ENCODE results near the gene COL6A1.

Gene COL6A1

GRCh38 chr21:46048926-46049889 is 67.6 kb downstream of the COL6A1 start:
- no peak for DNase-seq (ENCODE audit: low read depth)
- H3K4me3 ChIP-seq (ENCODE audit: low read depth, low read length) = no peak overlapping the region
- TF ChIP-seq CTCF (IDR thresholded peaks at IDR 0.05; ENCODE audit: low read depth, low read length, missing control alignments) = no peak

GRCh38 chr21:46049890-46050667 is 68.5 kb downstream of the COL6A1 start:
- DNase-seq (ENCODE audit: low read depth) = no peak
- TF ChIP-seq CTCF (IDR thresholded peaks at IDR 0.05; ENCODE audit: low read depth, low read length, missing control alignments) = no peak
- H3K4me3 ChIP-seq (ENCODE audit: low read depth, low read length) = no peak overlapping the region

GRCh38 chr21:46050668-46051378 is 69.3 kb downstream of the COL6A1 start:
- H3K4me3 ChIP-seq (ENCODE audit: low read depth, low read length) = no peak overlapping the region
- DNase-seq (ENCODE audit: low read depth) = no peak
- TF ChIP-seq CTCF (IDR thresholded peaks at IDR 0.05; ENCODE audit: low read depth, low read length, missing control alignments) = no peak

- DNase-seq (ENCODE audit: low read depth) = no peak
- H3K4me3 ChIP-seq (ENCODE audit: low read depth, low read length) = no peak overlapping the region
- no peak for TF ChIP-seq CTCF (IDR thresholded peaks at IDR 0.05; ENCODE audit: low read depth, low read length, missing control alignments)
Observed at GRCh38 chr21:46051379-46051770, 69.8 kb downstream of the COL6A1 start.

GRCh38 chr21:46051821-46052675 is 70.5 kb downstream of the COL6A1 start:
- no peak for DNase-seq (ENCODE audit: low read depth)
- no peak overlapping the region for H3K4me3 ChIP-seq (ENCODE audit: low read depth, low read length)

More at GRCh38 chr21:46051821-46052675, 70.5 kb downstream of the COL6A1 start:
- TF ChIP-seq CTCF (IDR thresholded peaks at IDR 0.05; ENCODE audit: low read depth, low read length, missing control alignments) = no peak
